Measurements from ENCODE around the gene TDRD6. TPM values are rescaled to one million over a fixed set of nuclear protein-coding genes. Genes with fewer than 3 reads are reported as not detected.

TDRD6 gene
- total RNA-seq, 1 experiment from 2014 or later = not detected

DNA sequence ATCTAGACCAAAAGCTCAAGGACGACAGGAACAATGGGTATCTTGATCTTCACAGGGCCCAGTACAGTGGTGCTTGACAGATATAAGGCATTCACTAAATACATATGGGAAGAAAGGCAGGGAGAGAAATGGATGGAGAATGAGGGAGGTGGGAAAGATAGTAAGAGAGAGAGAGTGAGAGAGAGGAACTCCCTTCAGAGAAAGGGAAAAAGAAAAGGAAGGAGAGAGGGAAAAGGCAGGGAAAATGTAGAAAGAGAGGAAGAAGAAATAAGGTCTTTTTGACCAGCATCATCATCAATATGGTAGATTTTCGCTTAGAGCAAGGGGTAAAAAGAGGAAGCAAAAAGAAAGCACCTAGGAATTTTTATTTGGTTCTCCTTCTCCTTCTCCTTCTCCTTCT lies 58.3 kb downstream of the TDRD6 start:
- Histone ChIP-seq H3K4me3 (ENCODE audit: low read depth in 2 of 2, low read length in 2 of 2) (no peak overlapping the region), H3K27ac (ENCODE audit: low read length) (no peak overlapping the region), H3K27me3 (ENCODE audit: control insufficient read depth, insufficient read depth, low read length) (no peaks in the 10 kb centered on the region), H3K4me1 (ENCODE audit: control insufficient read depth, insufficient read depth, low read length) (no peaks in the 10 kb centered on the region), H3K36me3 (ENCODE audit: control insufficient read depth, insufficient read depth, low read length) (no peaks in the 10 kb centered on the region), H3K9me3 (ENCODE audit: control insufficient read depth, insufficient read depth, low read depth, low read length) (no peaks in the 10 kb centered on the region)
- no TSS peak for BruUV-seq (replicated peaks)
- POLR2A ChIA-PET = interaction anchor here (0.6 kb wide), 1 partner anchor 54 kb away, joined by 5 read pairs; no protein-coding TSS in a partner anchor
- CTCF ChIA-PET = no interaction called here
- in situ Hi-C loops (cut with HindIII; ENCODE audit: low pct_unique_long_range_greater_than_20kb, low sequenced_read_pairs) = no loop called here
- no peak for DNase-seq (ENCODE audit: low read depth, low spot score)
- intact Hi-C loops (cut with micrococcal nuclease; ENCODE audit: unreplicated experiment) = no loop called here
- TF ChIP-seq POLR2AphosphoS5 (IDR thresholded peaks at IDR 0.05; ENCODE audit: low read depth, low read length) (no peak), TCF7L2 (IDR thresholded peaks at IDR 0.05; ENCODE audit: low read depth, low read length) (no peak), SIN3A (IDR thresholded peaks at IDR 0.05; ENCODE audit: borderline replicate concordance, insufficient read depth, low read depth, low read length) (no peak), REST (IDR thresholded peaks at IDR 0.05; ENCODE audit: insufficient read depth in 1 of 2, low read depth in 2 of 2, low read length in 1 of 2) (no peak), CTCF (IDR thresholded peaks at IDR 0.05) (no peak)
- no peak for ATAC-seq

GRCh38 chr6:46746696-46747095 lies 59.0 kb downstream of the TDRD6 start, which contains the start of gene ANKRD66:
Gene ANKRD66, plus strand, starts transcription at chr6:46746933. Its CDS starts 5,016 bp downstream, at chr6:46751949.
- in situ Hi-C loops (cut with HindIII; ENCODE audit: low pct_unique_long_range_greater_than_20kb, low sequenced_read_pairs) (no loop called here), intact Hi-C loops (cut with micrococcal nuclease; ENCODE audit: unreplicated experiment) (no loop called here)

More at GRCh38 chr6:46746696-46747095, 59.0 kb downstream of the TDRD6 start, which contains the start of gene ANKRD66:
- ChIA-PET CTCF (no interaction called here), POLR2A (no interaction called here)
- Histone ChIP-seq H3K27me3 (ENCODE audit: control insufficient read depth, insufficient read depth, low read length) (no peaks in the 10 kb centered on the region), H3K9me3 (ENCODE audit: control insufficient read depth, insufficient read depth, low read depth, low read length) (no peaks in the 10 kb centered on the region), H3K36me3 (ENCODE audit: control insufficient read depth, insufficient read depth, low read length) (no peaks in the 10 kb centered on the region), H3K27ac (ENCODE audit: low read length) (no peak within 1 kb of the TSS), H3K4me1 (ENCODE audit: control insufficient read depth, insufficient read depth, low read length) (no peaks in the 10 kb centered on the region), H3K4me3 (ENCODE audit: low read depth in 2 of 2, low read length in 2 of 2) (no peak within 1 kb of the TSS)
- DNase-seq (ENCODE audit: low read depth, low spot score) (no peak), ATAC-seq (no peak)
- BruUV-seq (replicated peaks) = no TSS peak
- TF ChIP-seq CTCF (IDR thresholded peaks at IDR 0.05) (no peak), SIN3A (IDR thresholded peaks at IDR 0.05; ENCODE audit: borderline replicate concordance, insufficient read depth, low read depth, low read length) (no peak), REST (IDR thresholded peaks at IDR 0.05; ENCODE audit: insufficient read depth in 1 of 2, low read depth in 2 of 2, low read length in 1 of 2) (no peak), TCF7L2 (IDR thresholded peaks at IDR 0.05; ENCODE audit: low read depth, low read length) (no peak), POLR2AphosphoS5 (IDR thresholded peaks at IDR 0.05; ENCODE audit: low read depth, low read length) (no peak)

Data from Panc1 (cell line).